Head of caudate nucleus (tissue), 42 donors: ENCODE measurements around the gene MDH1B.
"Not testable (repeated sequence)": the region's sequence is repeated elsewhere in the genome, so short reads cannot be mapped to it uniquely, and the experiment has no call there.

Experiments used
- DNase-seq, 42 donors: peaks; one replicate each; pipeline versions ENCODE4 v3.0.0 to v3.0.0-alpha.2; 2020 to 2021; ENCODE audit warnings: mixed read lengths in 7 of 42
- intact Hi-C: fragments of 100-400 bp; cut with DNase I; formaldehyde crosslinking; loops from one replicate; pipeline ENCODE4 v1.15.0; 2022

MDH1B gene

GRCh38 chr2:206765242-206766056 lies at the start of gene MDH1B, which contains the start of gene FASTKD2:
MDH1B (minus strand) TSS chr2:206765328; CDS start chr2:206765271, 57 bp downstream.
FASTKD2 (plus strand) TSS chr2:206765606; CDS start chr2:206766694, 1,088 bp downstream.
- intact Hi-C loops = no loop called here
- DNase-seq = peak; percentile 72 to 94 (median 86)

DNA sequence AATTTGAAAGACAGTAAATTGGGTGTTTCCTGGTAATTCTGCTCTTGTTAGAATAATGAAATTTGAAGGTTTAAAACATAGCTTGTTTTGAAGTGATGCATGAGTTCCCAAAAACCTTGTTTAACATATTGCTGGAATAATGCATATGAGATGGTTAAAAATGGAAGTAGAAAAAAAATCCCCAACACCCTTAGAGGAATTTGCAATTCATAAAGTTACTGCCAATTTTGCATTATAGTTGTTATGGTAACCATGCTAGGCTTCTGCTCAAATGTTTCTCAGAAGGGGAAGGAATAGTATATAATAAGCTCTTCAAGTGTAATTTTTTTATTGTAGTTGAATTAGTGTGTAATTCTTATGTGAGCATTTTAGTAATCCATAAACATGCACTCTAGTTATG lies 49.4 kb upstream of the MDH1B start:
- intact Hi-C loops = no loop called here
- DNase-seq = no peak

- intact Hi-C loops = not testable (repeated sequence)
Observed at GRCh38 chr2:206812471-206812870, 47.3 kb upstream of the MDH1B start.

DNA sequence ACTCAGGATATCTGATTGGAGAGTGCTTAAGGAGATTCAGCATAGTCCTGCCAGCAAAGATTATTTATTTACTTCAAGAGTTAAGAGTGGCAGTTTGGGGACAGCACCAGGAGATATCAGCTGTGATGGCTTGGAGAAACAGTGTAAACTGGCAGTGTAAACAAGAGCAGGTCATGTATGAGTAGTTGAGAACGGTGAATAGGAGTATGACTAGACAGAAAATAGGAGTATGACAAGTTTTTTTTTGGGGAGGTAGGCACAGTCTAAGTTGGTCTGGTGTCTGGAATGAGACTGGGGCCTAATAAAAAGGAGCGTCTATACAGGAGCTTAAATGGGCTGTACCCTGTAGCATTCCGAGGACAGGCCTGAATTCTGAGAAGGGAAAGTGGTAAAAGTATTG lies 42.5 kb upstream of the MDH1B start:
- intact Hi-C loops = loop anchor here (10.0 kb wide), 1 partner anchor 177 kb away; no protein-coding TSS in a partner anchor
- DNase-seq = not testable (repeated sequence)

More at GRCh38 chr2:206812471-206812870, 47.3 kb upstream of the MDH1B start:
- DNase-seq = not testable (repeated sequence)

DNA sequence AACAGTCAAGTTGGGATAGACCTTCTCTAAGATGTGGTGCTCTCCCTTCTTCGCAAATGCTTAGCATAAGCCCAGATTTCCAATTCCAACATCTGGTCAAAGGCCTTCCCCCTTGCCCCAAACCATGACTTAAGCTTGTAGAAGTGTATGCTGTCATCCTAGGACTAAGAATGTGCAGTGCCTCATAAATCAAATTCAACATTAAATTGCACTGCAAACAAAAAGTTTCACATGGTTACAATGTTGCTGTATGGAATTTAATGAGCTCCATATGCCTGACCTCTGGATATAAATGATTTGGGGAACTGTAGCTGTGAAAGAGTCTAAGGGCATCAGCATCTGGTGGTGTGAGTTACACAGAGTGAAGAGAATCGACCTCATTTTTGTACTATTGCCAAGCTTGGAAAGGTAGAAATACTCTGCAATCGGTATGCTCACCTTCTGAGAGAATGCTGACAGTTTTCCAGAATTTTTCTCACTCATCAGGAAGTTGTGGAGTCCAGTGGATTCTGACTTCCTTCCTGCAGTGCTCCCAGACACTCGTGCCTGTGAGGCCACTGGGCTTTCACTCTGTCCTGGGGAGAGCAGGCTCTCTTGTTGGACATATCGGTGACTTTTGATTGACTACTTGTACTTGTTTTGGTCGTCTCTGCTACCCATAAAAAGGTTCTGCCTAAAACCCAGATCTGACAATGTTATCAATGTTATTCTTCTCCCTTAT lies 40.9 kb upstream of the MDH1B start:
- intact Hi-C loops = loop anchor here (10.0 kb wide), 1 partner anchor 179 kb away; no protein-coding TSS in a partner anchor
- DNase-seq = no peak

DNA sequence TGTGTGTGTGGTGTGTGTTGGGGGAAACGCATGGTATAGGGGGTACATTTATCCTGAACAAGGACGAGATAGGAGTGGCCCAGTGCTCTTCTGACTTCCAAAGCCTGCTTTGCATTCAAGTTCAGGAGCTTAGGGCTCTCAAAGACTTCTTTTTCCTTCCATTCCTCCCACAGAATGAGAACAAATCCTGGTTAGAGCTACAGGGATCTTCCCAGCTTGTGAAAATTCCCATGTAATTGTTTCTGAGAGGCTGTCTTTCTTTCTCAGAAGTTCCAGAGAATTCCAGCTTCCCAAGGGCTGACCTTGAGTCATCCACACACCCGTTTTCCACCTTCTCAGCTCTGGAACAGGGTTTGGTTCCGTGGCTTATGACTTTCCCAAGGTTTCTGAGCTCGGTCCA lies 39.2 kb upstream of the MDH1B start:
- DNase-seq = no peak
- intact Hi-C loops = loop anchor here (5.0 to 10.0 kb wide), 2 partner anchors 180 to 673 kb away; no protein-coding TSS in a partner anchor

GRCh38 chr2:206802654-206803514 lies 37.8 kb upstream of the MDH1B start:
- DNase-seq = no peak
- intact Hi-C loops = loop anchor here (5.0 to 10.0 kb wide), 2 partner anchors 182 to 674 kb away; no protein-coding TSS in a partner anchor

DNA sequence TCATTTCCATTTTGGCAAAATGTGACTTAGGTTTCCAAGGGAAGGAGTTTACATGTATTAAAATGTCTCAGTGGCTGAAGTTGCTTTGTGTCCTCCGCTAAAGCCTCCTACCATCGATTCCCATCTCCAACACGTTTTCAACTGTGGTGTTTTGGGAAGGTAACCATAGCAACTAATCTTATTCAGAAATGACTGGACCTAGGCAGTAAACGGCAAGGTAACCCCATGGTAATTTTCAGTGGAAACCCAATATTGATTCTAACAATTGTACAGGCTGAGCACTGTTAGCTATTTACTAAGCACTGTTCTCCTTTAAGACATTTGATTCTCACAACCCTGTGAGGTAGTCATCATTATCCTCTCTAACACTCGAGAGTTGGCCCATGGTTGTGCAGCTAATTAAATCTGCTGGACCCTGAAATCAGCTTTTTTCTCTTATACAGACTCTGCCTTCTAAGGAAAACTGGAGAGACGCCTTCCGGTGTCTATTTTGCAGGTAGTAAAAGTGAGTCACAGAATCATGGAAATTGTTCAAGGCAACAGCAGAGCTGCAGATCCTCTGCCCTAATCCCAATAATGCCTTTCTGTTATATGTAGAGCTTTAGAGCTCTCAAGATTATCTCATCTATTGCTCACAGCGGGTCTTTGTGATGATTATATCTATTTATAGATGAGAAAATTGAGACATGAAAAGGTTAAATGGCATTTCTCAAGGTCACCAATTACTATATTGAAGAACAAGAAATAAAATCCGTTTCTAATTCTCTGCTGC lies 36.5 kb upstream of the MDH1B start:
- intact Hi-C loops = loop anchor here (5.0 to 10.0 kb wide), 2 partner anchors 183 to 676 kb away; no protein-coding TSS in a partner anchor
- no peak for DNase-seq

- DNase-seq = peak; percentile 50 to 87 (median 71)
- intact Hi-C loops = loop anchor here (5.0 to 10.0 kb wide), 2 partner anchors 184 to 677 kb away; no protein-coding TSS in a partner anchor
Observed at GRCh38 chr2:206800506-206801417, 35.6 kb upstream of the MDH1B start.

DNA sequence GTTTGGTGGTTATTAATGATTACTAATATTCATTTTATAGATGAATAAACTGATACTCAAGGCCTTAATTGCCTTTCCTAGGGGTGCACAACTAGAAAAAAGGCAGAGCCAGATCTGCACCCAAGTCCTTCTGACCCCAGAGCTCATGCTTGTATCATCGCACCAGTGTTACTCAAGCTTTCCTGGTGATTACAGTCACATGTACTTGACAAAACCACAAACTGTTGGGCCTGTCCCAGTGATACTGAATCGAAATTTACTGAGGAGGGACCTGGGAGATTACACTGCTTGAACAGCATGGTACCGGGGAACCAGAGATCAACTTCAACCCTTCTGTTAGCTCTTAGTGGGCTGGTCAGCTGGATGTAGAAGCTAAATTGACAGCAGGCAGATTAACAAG lies 34.0 kb upstream of the MDH1B start:
- intact Hi-C loops = no loop called here
- no peak for DNase-seq

GRCh38 chr2:206798000-206798399 lies 32.9 kb upstream of the MDH1B start:
- intact Hi-C loops = no loop called here
- DNase-seq = no peak

- intact Hi-C loops = no loop called here
- DNase-seq = peak in 2 of 42 donors; percentile 8 to 36
Observed at GRCh38 chr2:206797376-206797775, 32.2 kb upstream of the MDH1B start.

DNA sequence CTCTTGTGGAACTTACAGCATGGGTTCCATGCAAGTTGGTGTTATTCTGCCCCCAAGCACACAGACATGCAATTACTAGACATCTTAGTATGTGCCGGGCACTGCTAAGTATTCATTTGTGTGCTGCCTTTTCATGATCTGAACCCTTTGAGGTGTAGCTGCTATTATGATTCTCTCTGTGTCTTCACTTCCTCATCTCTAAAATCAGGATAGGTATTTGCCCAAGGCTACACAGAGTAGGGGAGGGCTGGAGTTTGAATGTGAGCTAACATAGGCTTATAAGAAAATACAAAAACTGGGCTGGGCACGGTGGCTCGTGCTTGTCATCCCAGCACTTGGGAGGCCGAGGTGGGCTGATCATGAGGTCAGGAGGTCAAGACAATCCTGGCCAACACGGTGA lies 27.5 kb upstream of the MDH1B start:
- no peak for DNase-seq
- intact Hi-C loops = no loop called here

DNA sequence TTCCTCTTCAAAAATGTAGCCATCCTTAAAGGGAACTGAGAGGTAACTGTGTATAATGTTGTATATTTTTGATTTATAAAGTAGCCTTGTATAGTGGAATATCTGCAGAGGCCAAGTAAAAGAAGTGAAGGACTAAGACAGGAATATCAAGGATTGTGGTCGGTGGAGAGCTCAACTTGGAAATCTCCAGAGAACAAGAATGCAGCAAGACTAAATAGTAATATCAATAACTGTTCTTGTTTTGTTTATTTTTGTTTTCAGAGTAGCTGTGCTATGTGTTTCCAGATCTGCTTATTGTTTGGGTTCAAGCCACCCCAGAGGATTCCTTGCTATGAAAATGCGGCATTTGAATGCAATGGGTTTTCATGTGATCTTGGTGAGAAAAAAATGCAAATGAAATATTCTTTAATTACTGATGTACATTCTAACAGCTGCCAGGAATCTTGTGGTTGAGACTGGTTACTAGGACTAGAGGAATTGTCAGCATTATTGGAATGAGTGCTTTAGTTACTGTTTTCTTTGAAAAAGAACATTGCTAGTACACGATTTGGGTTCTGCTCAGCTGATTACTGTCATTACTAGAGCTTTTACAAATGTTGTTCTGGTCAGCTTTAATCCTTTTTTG lies 25.3 kb upstream of the MDH1B start:
- intact Hi-C loops = no loop called here
- no peak for DNase-seq

GRCh38 chr2:206784559-206785353 lies 19.6 kb upstream of the MDH1B start:
- DNase-seq = no peak
- intact Hi-C loops = loop anchor here (10.0 kb wide), 1 partner anchor 90 kb away; no protein-coding TSS in a partner anchor

- intact Hi-C loops = loop anchor here (10.0 kb wide), 1 partner anchor 89 kb away; no protein-coding TSS in a partner anchor
- no peak for DNase-seq
Observed at GRCh38 chr2:206783718-206784117, 18.6 kb upstream of the MDH1B start.
